Caki2 (cell line): ENCODE measurements around the gene TMEM161A. TPM values are rescaled to one million over a fixed set of nuclear protein-coding genes. Genes with fewer than 3 reads are reported as not detected.
A peak's percentile ranks its signal among the peaks of the same experiment; 100 is the strongest.
"Not testable (repeated sequence)": the region's sequence is repeated elsewhere in the genome, so short reads cannot be mapped to it uniquely, and the experiment has no call there.

Experiments
- DNase-seq: peaks from one replicate; pipeline ENCODE4 v3.0.0-alpha.2; 2015; ENCODE audit warnings: low read depth
- in situ Hi-C: cut with HindIII; loops from 2 replicates; pipeline ENCODE4 v1.10.0; 2016; ENCODE audit warnings: low sequenced_read_pairs, low pct_unique_long_range_greater_than_20kb, mixed read lengths
- total RNA-seq: library from RNA; depleted of rRNA; stranded (reverse); fragments of >200 nt; shearing (Covaris generic); gene quantifications from 2 replicates; pipeline ENCODE4 v1.2.3, GENCODE V29; 2014; ENCODE audit warnings: low replicate concordance

TMEM161A gene
- total RNA-seq, 1 experiment from 2014 or later = 32.3 TPM

DNA sequence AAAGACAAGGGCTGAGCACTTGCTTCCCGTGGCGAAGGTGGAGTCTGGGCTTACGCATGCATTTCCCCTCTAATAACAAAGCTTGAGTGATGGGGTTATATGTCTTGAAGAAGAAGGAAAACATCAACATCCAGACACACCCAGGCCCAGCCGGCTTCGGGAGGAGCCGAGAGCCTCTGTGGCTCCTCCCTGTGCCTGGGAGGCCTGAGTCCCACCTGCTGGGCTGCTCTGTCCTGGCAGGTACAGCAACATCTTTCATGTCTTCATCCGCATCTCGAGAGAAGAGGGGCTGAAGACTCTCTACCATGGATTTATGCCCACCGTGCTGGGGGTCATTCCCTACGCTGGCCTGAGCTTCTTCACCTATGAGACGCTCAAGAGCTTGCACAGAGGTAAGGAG, 30.6 kb downstream of the TMEM161A start:
- in situ Hi-C loops = no loop called here
- DNase-seq = no peak

DNA sequence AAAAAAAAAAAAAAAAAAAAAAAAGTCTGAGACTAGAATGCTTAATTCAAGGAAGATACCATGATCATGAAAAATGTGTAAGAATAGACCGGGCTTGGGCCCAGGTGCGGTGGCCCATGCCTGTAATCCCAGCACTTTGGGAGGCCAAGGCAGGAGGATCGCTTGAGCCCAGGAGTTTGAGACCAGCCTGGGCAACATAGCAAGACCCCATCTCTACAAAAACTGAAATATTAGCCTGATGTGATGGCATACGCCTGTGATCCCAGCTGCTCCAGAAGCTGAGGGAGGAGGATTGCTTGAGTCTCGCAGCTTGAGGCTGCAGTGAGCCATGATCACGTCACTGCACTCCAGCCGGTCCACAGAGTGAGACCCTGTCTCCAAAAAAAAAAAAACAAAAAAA, 31.3 kb downstream of the TMEM161A start:
- in situ Hi-C loops, DNase-seq: not testable (repeated sequence)

DNA sequence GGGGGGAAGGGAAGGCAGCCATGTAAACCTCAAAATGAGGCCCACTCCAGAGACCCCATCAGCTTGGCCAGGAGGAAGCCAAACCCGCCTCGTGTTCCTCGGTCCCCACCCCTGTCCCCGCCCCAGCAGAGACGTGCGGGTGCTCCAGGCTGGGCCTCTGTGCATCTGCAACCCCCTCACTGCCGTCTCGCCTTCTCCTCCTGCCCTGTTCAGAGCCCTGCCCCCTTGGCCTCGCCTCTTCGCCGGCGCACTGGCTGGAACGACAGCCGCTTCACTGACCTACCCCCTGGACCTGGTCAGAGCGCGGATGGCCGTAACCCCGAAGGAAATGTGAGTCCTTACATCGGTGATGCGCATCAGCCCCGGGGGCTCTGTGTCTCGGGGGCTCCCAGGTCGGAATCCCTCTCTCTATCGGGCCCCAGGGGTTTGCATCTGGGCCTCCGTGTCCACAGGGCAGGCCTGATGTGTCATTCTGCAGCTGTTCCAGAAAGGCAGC, 32.2 kb downstream of the TMEM161A start:
- in situ Hi-C loops = no loop called here
- no peak for DNase-seq

GRCh38 chr19:19105365-19106055, 32.8 kb downstream of the TMEM161A start:
- in situ Hi-C loops = no loop called here
- DNase-seq = peak; percentile 69

GRCh38 chr19:19103167-19103566, 35.1 kb downstream of the TMEM161A start:
- in situ Hi-C loops = no loop called here
- no peak for DNase-seq

GRCh38 chr19:19102566-19102965, 35.7 kb downstream of the TMEM161A start:
- DNase-seq, in situ Hi-C loops: not testable (repeated sequence)

GRCh38 chr19:19101540-19101939, 36.7 kb downstream of the TMEM161A start:
- in situ Hi-C loops = no loop called here

GRCh38 chr19:19098703-19099632, 39.3 kb downstream of the TMEM161A start:
- DNase-seq = no peak
- in situ Hi-C loops = no loop called here

More at GRCh38 chr19:19101540-19101939, 36.7 kb downstream of the TMEM161A start:
- no peak for DNase-seq

GRCh38 chr19:19098084-19098702, 40.1 kb downstream of the TMEM161A start:
- DNase-seq = no peak
- in situ Hi-C loops = no loop called here

DNA sequence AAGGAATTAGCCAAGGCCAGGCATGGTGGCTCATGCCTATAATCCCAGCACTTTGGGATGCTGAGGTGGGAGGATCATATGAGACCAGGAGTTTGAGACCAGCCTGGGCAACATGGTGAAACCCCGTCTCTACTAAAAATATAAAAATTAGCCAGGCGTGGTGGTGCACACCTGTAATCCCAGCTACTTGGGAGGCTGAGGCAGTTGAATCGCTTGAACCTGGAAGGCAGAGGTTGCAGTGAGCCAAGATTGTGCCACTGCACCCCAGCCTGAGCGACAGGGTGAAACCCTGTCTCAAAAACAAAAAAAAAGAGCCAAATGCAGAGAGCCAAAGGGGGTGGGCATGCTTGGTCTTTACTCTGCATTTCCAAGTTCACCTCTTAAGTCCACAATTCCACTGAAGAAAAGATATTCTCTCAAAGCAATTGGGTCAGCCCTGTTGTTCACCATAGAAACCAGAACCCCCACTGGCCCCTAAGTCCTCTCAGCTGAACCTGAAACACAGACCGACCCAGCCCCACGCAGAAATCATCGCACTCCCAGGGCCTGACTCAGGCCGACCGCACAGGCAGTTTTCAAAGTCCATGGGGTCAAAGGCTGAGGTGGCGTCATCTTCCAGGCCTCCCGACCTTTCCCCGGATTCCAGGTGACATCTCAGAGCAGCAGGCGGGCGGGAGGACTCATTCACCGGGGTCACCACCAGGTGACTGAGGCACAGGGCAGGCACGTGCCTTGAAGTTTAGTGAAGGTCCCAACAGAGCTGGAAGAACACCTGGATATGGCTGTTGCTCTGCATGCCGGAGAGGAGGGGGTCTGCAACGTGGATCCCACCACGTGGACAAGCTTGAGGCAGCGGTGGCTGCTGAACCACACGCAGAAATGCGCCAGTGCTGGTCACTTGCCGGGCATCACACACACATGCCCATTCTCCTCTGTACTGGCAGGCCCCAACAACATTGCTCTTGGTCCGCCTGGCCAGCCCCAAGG, 41.3 kb downstream of the TMEM161A start:
- DNase-seq = no peak
- in situ Hi-C loops = no loop called here

- no peak for DNase-seq
- in situ Hi-C loops = no loop called here
These were observed 42.6 kb downstream of the TMEM161A start for GRCh38 chr19:19095691-19096090.

DNA sequence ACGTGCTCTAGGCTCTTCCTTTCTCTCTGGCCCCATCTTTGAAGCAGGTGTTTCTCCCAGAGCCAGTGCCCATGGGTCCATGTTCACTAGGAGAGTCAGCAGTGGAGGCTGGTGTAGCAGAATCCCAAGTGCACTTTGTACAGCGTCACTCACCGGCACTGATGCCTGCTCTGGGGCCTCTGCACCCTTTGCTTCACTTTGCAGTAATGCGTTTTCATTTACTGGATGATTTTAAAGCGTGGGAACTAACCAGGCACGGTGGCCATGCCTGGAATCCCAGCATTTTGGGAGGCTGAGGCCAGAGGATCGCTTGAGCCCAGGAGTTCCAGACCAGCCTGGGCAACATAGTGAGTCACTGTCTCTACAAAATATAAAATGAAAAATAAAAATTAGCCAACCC, 43.8 kb downstream of the TMEM161A start:
- in situ Hi-C loops = no loop called here
- no peak for DNase-seq

DNA sequence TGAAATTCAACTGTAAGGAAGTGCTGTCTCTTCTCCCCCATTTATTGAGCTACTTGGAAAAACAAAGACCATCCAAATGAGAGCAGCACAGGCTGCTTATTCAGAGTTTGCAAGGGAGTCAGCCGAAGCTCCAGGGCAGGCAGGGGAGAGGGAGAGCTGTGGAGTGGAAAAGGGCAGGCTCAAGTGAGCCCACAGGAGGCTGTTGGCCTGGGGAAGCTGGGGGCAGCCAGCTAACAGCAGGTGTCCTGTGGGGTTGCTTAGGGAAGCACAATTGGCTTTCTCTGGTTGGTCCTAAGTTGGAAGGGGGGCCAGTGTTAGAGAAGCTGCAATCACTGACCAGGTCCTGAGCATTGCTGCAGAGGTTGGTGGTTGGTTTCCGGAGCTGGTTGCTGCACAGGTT, 50.6 kb downstream of the TMEM161A start:
- in situ Hi-C loops = no loop called here

DNA sequence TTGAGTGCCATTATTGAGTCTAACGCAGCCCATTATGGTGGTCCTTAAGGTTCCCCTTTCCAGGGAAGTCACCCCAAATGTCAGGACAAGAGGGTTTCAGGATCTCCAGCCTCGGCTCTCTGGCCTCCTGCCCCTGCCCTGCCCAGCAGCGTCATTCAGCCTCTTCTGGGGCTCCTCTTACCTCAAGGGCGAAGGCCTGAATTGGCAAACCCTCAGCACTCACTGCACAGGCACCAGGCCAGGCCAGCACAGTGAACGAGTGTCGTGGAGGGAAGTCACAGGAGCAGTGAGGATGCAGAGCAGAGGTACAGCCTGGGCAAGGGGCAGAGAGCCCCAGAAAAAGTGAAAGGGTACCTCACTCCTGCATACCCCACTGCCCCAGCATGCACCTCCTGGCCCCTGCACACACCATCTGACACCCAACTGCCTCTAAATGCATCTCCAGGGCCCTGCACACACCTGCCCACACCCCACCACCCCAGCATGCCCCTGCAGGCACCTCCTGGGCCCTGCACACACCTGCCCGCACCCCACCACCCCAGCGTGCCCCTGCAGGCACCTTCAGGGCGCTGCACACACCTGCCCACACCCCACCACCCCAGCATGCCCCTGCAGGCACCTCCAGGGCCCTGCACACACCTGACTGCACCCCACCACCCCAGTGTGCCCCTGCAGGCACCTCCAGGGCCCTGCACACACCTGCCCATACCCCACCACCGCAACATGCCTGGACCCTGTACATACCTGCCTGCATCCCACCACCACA, 54.7 kb downstream of the TMEM161A start:
- in situ Hi-C loops = no loop called here
- DNase-seq = no peak

More for the DNA sequence above, 50.6 kb downstream of the TMEM161A start:
- no peak for DNase-seq

- no peak for DNase-seq
- in situ Hi-C loops = no loop called here
These were observed 56.6 kb downstream of the TMEM161A start for GRCh38 chr19:19081642-19082151.

- DNase-seq = no peak
- in situ Hi-C loops = no loop called here
These were observed 58.7 kb downstream of the TMEM161A start for GRCh38 chr19:19079571-19079970.

GRCh38 chr19:19078801-19079200, 59.5 kb downstream of the TMEM161A start:
- DNase-seq = no peak
- in situ Hi-C loops = no loop called here
